GM18873 (cell line): Measurements from ENCODE around the gene FAF2.

Source experiments
- ATAC-seq: cut with Tn5 transposase; IDR thresholded peaks from one replicate; pipeline ENCODE4 v1.9.1; 2021; ENCODE audit warnings: mild to moderate bottlenecking, moderate library complexity, moderate number of reproducible peaks; ENCODE audit not compliant: unreplicated experiment, low FRiP score

The FAF2 gene

GRCh38 chr5:176499273-176499672 is 51.1 kb downstream of the FAF2 start:
- ATAC-seq: no peak

DNA sequence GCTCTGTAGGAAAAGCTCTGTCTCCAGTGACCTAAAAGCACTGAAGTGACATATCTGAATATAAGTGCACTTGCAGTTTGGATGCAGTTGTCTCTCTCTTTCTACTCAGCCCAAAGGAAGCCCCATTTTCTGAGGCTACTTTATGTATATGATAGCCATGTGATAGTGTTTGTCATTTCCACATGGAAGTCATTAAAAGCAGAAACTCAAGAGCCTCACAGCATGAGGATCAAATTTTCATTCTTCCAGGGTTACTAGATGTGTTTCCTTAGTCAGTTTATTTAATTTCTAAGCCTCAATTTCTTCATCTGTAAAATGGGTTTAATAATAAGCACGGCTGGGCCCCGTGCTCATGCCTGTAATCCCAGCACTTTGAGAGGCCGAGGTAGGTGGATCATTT is 52.3 kb downstream of the FAF2 start:
- no peak for ATAC-seq

- ATAC-seq: no peak
Observed at GRCh38 chr5:176501333-176501732, 53.1 kb downstream of the FAF2 start.

DNA sequence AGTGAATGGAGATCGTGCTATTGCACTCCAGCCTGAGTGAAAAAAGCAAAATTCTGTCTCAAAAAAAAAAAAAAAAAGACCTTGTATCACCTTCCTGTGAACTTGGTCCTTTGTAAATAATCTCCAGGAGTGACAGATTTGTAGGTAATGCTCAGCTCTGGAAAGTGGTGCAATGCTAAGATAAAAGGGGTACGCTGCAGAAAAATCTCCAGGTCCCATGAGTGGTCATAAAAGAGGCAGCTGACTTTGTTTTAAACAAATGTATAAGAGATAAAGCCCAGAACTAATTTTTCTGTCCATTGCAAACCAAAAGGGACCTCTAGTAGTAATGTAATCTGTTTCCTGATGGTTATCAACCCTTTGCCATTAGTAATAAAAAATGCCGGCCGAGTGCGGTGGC is 55.3 kb downstream of the FAF2 start:
- no peak for ATAC-seq

- no peak for ATAC-seq
Observed at GRCh38 chr5:176507911-176508310, 59.7 kb downstream of the FAF2 start.

GRCh38 chr5:176508603-176509002 is 60.4 kb downstream of the FAF2 start:
- no peak for ATAC-seq

- ATAC-seq: no peak
Observed at GRCh38 chr5:176513788-176514187, 65.6 kb downstream of the FAF2 start.

DNA sequence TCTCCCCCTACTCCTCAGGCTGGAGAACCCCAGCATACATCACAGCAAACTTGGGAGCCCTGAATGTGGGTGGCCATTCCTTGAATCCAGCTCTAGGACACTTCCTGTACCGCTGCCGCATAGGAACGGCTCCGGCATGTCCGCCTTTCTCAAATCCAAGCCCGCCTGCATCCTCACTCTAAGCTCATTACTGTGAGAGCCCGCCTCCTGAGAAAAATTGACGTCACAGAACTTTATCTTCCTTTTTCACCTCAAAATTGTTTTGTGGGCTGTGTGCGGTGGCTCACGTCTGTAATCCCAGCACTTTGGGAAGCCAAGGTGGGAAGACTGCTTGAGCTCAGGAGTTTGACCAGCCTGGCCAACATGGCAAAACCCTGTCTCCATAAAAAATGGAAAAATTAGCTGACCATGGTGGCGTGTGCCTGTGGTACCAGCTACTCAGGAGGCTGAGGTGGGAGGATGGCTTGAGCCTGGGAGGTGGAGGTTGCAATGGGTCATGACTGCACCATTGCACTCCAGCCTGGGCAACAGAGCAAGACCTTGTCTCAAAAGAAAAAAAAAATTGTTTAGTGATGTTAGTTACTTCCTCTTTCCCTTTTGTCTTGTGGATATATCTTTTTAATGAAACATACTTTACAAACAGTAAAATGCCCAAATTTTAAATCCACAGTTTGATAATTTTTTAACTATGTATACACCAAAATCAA is 66.2 kb downstream of the FAF2 start:
- ATAC-seq: no peak

DNA sequence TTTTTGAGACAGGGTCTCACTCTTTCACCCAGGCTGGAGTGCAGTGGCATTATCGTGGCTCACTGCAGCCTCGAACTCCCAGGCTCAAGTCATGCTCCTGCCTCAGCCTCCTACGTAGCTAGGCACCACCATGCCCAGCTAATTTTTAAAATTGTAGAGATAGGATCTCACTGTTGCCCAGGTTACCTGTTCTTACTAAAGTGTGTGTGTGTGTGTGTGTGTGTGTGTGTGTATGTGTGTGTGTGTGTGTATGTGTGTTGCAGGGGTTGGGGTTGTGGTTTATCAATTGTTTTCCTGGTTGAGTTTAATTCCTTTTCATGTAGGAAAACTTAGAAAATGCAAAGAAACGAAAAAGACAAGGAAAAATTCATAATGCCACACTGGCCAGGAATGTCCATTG is 67.2 kb downstream of the FAF2 start:
- no peak for ATAC-seq

DNA sequence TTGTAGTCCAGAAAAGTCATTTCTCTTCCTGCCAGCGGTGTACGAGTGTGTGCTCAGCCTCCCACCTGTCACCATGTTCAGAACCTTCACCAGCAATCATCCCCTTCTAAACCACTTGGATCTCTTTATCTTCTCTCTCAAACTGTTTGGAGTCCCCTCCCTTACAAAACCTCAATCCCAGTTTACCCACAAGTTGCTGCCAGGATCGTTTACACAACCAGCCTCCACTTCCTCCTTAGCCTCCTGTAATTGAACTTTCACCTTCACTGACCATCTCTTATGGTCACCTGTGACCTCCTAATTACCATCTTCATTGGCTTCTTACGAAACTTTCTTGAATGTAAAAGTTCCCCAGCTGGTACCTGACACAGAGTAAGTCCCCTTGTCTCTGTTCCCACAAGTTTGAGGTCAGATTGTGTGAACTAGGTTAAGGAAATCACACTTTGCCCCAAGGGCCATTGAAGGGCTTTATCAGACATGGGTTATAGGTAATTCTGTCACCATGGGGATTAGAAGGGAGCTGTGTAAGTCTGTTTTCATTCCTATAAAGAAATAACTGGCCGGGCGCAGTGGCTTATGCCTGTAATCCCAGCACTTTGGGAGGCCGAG is 69.0 kb downstream of the FAF2 start:
- ATAC-seq: no peak

GRCh38 chr5:176519810-176520720 is 71.9 kb downstream of the FAF2 start:
- ATAC-seq: no peak

GRCh38 chr5:176521286-176521685 is 73.1 kb downstream of the FAF2 start:
- no peak for ATAC-seq

- no peak for ATAC-seq
Observed at GRCh38 chr5:176521699-176522263, 73.6 kb downstream of the FAF2 start.

DNA sequence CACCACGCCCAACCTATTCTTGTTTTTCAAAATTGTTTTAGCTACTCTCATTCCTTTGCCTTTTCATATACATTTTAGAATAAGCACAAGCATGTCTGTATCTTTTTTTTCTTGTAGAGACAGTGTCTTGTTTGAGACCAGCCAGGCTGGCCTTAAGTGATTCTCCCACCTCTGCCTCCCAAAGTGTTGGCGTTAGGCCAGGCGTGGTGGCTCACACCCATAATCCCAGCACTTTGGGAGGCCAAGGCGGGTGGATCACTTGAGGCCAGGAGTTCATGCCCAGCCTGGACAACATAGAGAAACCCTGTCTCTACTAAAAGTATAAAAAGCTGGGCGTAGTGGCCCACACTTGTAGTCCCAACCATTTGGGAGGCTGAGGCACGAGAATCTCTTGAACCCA is 76.0 kb downstream of the FAF2 start:
- ATAC-seq: no peak

DNA sequence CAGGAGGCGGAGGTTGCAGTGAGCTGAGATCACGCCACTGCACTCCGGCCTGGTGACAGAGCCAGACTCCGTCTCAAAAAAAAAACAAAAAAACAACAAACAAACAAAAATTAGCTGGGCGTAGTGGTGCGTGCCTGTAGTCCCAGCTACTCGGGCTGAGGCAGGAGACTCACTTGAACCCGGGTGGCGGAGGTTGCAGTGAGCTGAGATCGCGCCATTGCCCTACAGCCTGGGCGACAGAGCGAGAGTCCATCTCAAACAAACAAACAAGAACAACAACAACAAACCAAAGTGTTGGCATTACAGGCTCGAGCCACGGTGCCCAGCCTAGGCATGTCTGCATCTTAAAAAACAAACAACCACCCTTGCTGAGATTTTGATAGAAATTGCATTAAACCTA is 76.8 kb downstream of the FAF2 start:
- no peak for ATAC-seq

GRCh38 chr5:176525677-176526076 is 77.5 kb downstream of the FAF2 start:
- no peak for ATAC-seq

DNA sequence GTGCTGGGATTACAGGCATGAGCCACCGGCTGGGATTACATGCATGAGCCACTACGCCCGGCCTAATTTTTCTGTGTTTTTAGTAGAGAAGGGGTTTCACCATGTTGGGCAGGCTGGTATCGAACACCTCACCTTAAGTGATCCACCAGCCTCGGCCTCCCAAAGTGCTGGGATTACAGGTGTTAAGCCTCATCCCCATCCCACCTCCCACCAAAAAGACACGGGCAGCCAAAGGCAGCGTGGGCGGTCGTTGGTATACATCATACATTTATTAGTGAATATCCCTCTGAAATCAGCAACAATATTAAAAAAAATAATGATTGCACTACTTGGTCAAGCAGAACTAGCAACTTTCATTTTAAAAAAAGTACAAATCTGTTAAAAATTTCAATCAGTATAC is 78.3 kb downstream of the FAF2 start:
- no peak for ATAC-seq

GRCh38 chr5:176527246-176528222 is 79.3 kb downstream of the FAF2 start:
- no peak for ATAC-seq

GRCh38 chr5:176528301-176528700 is 80.1 kb downstream of the FAF2 start:
- no peak for ATAC-seq

DNA sequence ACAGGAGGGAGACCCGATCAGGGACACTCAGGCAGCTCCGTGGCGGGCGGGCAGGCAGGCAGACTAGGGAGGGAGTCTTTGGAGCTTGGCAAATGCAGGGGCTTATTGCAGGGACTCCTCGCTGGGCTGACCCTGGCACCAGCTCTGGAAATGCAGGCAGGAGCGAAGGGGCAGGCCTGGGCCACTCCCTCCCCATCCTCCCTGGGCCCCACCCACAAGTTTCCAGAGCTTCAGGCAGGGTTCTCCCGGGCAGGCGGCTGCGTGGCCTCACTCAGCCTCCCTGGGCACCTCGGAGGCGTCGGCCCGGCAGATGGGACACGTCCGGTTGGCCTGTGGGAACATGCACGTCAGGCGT is 80.6 kb downstream of the FAF2 start:
- ATAC-seq: no peak
